ENCODE results near the gene ADAM33.

ADAM33 gene

GRCh38 chr20:3661814-3662665 is 19.8 kb downstream of the ADAM33 start:
- no peak for DNase-seq

DNA sequence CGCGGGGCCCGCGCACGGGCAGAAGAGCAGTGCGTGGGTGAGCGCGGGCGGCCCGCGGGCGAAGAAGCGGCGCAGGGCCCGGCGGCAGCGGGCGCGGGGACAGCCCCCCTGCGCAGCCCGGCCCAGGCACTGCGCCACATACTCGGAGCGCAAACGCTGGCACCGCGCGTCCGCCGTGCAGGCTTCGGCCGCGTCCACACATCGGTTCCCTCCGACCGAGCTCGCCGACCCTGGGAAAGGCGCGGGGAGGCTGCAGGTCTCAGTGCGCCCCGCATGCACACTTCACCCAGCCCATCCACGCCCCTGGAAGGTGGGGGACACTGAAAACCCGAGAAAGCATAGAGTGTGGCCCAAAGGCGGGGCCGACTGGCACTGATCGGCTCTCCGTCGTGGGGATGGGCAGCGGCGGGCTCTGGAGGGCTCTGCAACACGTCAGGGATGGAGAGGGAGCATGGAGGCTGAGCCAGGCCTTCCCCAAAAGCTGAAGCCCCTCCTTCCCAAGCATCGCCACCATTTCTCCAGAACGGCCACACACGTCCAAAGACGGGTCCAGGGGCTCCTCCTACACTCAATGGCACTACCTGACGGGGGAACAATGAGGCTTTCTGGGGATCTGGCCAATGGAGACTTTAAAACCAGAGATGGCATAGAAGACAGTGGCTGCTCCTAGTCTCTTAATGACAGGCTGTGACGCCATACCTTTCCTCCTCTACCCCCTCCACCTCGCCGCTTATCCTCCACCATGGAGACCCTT is 20.6 kb downstream of the ADAM33 start:
- no peak for DNase-seq

DNA sequence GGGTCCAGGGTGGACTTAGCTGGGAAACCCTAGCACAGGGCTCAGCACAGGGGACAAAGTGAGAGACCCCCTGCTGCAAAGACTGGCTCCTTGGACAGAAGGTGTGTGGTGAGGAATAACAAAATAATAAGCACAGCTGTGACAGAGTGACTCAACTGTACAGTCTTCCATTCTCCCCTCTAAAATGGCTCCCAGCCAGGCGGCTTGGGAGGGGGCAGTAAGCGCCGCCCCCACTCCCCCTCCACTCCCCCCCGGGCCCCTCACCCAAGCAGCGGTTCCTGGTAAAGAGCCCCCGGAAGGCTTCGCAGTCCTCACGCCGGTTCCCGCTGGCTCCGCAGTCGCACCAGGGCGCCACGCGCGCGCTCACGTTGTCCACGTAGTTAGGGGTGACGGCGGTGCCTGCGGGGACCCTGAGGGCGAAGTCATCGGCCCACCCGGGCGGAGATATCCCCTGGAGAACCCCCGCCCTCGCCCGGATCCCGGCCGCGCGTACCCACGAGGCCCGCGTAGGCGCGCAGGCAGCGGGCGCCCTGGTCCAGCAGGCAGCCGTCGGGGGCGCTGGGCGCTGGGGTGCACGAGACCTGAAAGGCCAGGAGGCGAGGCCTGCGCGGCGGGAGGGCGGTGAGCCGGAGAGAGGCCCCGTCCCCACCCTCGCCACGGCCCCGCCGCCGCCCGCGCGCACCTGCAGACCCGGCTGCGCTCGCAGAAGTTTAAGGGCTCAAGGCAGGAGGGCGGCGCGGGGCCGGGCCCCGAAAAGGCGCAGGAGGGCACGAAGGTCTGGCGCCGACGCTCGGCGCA is 21.3 kb downstream of the ADAM33 start:
- no peak for DNase-seq

DNA sequence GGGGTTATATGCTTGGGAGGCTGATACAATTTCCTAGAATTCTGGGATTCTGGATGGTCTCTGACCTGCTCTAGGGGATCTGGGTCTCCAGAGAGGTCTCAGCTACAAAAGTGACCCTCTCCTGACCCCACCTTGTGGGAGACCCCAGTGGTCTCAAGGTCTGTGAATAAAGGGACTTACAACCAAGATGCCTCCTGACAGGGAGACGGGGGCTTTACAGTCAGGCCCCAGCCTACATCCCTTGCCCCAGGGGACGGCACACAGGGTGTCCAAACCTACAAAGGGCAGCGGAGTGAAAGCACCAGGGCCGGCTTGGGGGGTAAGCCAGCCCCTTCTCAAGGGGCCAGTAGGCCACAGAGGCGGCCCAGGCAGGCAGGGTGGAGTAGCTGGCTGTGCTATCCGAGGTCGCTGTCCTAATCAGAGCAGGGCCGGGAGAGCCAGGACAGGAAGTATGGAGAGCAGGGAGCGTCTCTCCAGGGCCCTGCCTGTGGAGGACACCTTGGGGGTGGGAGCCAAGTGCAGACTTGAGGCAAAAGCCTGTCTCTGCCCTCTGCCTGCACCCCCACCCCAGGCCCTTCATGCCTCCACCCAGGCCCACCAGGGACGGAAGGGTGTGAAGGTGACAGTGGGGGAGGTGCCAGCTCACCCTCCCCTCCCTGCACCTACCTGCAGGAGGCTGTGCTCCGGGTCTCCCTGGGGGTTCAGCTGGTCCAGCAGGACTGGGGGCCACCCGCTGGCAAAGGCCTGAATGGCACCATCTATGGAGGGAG is 22.1 kb downstream of the ADAM33 start:
- no peak for DNase-seq

DNA sequence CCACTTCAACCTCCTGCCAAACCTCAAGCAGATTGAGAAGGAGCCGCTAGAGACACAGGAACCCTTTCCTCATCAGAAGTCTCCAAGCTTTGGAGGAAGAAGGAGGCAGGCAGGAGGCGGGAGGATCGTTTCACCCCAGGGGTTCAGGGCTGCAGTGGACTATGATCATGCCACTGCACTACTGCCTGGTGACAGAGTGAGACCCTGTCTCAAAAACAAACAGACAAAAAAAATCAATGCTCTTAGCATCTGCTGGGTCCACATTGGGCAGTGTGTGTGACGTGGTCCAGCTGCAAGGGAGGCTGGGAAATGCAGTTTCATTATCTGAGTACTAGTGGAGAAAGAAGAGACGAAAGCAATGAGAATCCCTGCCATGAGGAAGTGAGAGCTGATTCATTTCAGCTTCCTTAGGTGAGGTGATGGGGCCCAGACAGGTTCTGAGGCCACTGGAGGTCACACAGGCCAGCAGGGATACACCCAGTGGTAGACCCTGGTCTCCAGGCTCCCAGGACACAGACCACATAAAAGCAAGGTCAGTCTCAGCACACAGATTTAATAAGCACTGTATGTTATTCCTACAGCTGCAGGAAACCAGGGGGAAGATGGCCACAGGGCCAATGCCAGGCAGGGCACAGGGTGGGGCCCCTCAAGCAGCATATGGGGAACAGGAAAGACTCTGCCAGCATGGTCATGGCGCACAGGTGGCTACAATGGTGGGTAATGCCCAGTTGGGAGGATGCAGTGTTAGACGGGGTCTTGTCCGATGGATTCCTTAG is 22.9 kb downstream of the ADAM33 start:
- no peak for DNase-seq

GRCh38 chr20:3658019-3658715 is 23.6 kb downstream of the ADAM33 start:
- DNase-seq: no peak

DNA sequence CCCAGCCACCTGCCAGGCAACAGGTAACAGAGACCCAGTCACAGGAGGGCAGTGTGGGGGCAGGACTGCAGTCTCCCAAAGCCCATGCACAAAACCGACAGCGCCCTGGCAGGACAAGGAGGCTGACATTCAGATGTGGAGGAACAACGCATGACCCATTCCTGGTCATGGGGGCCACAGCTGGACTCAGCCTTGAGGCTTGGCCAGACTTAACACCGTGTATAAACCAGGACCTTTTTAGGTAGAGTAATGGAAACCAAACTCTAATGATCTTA is 26.7 kb downstream of the ADAM33 start:
- no peak for DNase-seq

DNA sequence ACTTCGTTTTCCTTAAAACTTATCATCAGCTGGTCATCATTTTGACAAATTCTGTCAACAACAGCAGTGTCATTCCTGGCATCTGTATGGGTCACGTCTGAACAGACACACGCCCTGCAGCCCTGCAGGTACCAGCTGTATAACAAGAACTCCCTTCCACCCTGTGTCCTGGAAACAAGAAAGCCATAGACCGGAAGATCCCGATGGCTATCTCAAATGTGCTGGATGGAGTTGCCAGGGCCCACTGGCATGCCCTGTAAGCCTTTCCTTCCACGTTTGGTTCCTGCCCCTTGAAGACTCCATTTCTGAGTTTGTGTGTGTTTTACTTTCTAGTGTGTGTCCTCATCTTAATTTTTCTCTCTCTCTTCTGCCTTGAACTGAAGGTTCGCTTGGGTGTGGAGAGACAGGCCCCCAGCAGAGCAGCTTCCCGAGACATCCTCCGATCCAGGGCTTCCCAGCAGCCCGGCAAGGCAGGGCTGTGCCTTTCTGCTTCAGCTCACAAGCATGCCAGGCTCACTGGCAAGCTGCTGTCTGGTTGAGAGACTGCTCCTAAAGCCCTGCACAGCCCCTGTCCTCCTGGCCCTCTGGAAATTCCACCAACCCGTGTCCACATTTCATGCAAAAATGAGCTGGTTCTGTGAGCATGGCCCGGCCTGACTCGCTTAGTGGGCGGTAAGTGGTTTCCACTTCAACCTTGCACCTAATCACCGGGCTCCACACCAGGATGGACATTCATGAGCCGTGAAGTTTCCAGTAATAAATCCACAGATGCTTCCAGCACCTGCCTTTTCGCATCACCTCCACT is 27.3 kb downstream of the ADAM33 start:
- peak; percentile 56 to 64 for DNase-seq

DNA sequence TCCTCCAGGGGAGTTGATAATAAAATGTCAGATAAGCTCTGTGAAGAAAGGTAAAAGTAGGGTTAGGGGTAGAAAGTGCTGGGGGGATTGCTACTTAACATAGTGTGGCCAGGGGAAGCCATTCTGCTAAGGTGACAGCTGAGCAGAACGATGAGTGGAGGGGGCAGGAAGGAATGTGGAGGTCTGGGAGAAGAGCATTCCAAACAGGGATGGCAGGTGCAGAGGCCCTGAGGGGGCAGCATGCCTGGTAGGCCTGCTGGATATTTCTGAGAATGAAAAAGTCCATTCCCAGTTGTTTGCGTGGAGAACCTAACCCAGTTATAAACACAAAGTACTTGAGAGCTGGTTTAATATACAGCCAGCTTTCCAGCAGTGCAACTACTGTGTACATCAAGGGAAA is 27.9 kb downstream of the ADAM33 start:
- no peak for DNase-seq

- DNase-seq: no peak
Measured at GRCh38 chr20:3652676-3653596, 28.9 kb downstream of the ADAM33 start.

DNA sequence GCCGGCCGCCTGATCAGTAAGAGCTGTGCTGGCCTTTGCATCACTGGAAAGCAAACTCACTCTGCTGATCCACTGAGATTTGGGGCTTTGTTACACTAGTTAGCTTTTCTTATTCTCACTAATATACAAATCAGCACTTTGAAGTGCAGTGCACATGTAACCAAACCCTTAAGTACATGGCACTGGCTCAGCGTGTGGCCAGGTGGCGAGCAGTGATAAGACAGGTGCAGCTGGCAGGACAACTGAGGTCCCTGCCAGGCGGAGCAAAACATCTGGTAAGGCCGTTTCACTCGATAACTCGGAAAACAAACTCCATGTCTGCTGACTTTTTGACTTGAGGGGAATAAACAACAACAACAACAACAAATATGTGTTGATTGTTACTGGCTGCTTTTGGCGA is 29.6 kb downstream of the ADAM33 start:
- DNase-seq: no peak

DNA sequence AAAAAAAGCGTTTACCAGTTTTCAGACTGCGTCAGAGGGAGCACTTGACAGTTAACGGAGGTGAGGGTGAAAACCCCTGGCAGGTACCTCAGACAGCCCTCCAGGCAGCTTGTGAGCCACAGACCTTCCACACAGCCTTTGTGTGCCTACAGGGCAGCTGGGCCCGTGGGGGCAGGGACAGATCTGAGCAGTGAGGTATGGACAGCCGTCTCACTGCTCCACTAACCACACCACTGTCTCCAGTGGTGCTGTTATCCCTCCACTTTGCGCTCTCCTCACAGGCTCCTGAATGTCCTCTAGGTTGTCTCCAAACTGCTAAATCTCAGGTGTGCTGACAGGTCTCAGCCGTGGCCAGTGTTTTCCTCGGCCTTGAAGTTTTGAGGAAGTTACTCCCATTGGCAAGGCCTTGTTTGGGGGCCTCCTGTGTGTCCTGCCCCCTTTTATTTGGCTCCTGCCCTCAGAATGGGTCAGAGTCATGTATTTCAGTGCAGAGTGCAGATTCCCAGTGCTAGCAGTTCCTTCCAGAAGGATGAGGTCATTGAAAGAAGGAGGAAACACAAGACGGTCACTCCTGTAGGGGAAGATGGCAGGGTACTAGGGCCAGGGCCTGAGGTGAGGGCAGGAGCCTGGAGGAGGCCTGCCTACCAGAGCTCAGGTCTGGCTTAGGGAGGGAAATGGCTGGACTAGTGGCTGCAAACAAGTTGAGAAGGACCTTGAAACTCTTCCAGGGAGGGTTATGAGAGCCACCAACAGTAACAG is 30.4 kb downstream of the ADAM33 start:
- no peak for DNase-seq

- DNase-seq: no peak
Measured at GRCh38 chr20:3648951-3649350, 32.9 kb downstream of the ADAM33 start.

DNA sequence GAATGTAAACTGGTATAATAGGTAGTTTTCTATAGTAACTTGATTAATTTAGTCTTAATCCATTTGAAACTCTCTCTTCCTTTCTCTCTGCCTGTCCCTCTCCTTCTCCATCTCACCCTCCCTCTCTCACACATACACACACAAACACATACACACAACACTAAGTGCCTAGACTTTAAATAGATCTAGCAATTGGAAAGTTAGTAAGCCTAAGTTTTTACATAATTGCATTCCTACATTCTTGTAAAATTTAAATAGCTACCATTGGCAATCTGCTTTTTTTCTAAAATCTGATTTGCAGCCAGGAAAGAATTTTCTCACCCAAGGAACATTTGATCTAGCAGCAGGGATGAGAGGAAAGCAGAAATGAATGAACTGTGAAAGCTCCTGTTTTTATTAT is 34.3 kb downstream of the ADAM33 start:
- no peak for DNase-seq

GRCh38 chr20:3646651-3647050 is 35.2 kb downstream of the ADAM33 start:
- no peak for DNase-seq

GRCh38 chr20:3646067-3646440 is 35.8 kb downstream of the ADAM33 start:
- no peak for DNase-seq

GRCh38 chr20:3645309-3646066 is 36.3 kb downstream of the ADAM33 start:
- DNase-seq: no peak

GRCh38 chr20:3640259-3640658 is 41.6 kb downstream of the ADAM33 start:
- DNase-seq: no peak
